NCI-H748 (cell line): ENCODE data around the gene PRELID1.
A peak's percentile ranks its signal among the peaks of the same experiment; 100 is the strongest.
"Not testable (repeated sequence)": the region's sequence is repeated elsewhere in the genome, so short reads cannot be mapped to it uniquely, and the experiment has no call there.

Experiments
- DNase-seq: peaks from one replicate; lab custom pipeline; 2025; ENCODE audit not compliant: unreplicated experiment; lab: John Stamatoyannopoulos, UW

PRELID1 gene

GRCh38 chr5:177297922-177298321, 5.7 kb upstream of the PRELID1 start:
- DNase-seq: no peak

GRCh38 chr5:177299697-177300096, 3.9 kb upstream of the PRELID1 start:
- no peak for DNase-seq

DNA sequence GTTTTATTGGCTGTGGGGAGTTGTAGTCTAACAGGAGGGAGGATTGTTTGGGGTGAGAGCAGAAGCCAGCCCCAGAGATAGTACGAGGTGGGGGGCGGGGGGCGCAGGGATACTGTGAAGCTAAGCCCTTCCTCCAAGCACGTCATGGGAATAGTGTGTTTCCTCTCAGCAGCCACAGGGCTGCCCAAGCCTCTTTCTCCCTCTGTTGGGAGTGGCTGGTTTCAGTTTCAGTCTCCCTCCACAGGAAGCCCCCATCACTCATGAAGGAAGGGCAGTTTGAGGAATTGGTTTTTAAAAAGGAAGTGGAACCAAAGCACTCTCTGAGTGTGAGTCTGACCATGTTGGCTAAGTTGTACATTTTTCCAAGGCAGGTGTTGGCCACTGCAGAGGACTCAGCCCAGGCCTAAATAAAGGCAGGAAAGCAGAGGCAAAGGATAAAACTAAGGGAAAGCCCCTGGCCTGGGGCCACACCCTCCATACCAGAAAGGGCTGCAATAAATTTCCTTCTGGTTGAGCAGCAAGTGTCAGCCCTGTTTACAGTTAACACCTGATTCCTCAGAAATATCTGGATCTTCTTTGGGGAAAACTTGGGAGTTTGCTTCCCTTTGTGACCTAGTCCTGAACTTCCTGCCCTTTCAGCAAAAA, 3.2 kb upstream of the PRELID1 start:
- no peak for DNase-seq

- no peak for DNase-seq
Observed at GRCh38 chr5:177300951-177301350, 2.6 kb upstream of the PRELID1 start.

DNA sequence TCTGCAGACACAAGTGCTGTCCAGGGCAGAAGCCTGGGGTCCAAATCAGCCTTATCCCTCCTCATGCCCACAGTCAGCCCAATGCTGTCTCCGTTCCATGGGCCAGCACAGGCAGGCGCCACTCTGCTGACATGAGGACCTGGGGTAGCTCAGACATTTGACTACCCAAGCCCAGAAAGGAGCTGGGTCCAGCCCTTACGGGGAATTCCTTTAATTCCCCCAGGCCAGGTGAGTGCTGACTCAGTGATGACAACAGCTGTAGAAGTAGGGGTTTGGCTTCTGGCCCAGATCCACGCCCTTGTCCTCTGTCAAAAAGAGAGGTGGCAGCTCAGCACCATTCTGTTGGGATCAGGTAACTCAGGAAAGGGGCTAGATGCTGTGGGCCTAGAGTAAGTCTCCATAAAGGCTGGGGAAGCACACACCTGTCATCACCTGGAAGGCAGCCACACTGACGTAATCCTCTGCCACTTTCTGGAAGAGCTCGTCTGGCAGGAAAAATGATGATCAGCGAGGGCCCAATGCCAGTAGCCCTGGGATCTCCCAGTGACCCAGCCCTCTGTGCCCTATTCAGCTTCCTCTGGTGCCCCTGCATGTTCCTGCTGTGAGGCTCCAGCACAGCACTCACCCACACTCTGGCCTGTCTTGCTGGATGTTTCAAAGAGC, 2.0 kb upstream of the PRELID1 start:
- DNase-seq: peak; percentile 61

GRCh38 chr5:177302354-177303110, 1.1 kb upstream of the PRELID1 start:
- DNase-seq: no peak

DNA sequence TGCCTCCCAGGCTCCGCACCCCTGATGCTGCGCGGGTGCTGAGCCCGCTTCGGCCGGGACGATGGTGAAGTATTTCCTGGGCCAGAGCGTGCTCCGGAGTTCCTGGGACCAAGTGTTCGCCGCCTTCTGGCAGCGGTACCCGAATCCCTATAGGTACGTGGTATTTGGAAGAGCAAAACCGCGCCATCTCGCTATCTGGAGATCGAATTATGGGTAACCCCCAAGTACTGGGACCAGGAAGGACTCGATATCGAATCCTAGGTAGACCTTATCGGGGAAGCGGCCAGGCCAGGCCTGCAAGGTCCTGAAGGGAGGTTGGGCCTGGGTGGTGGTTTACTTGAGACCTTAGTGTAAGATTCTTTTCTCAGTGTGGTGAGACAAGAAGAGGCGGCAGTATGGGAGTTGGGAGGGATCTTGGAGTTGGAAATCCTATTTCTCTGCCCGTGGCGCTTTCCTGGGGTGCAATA, 359 bp downstream of the PRELID1 start:
- DNase-seq: peak; percentile 35

GRCh38 chr5:177304392-177305119, 957 bp downstream of the PRELID1 start:
- DNase-seq: peak; percentile 35

GRCh38 chr5:177306103-177306640, 2.6 kb downstream of the PRELID1 start:
- DNase-seq: not testable (repeated sequence)

DNA sequence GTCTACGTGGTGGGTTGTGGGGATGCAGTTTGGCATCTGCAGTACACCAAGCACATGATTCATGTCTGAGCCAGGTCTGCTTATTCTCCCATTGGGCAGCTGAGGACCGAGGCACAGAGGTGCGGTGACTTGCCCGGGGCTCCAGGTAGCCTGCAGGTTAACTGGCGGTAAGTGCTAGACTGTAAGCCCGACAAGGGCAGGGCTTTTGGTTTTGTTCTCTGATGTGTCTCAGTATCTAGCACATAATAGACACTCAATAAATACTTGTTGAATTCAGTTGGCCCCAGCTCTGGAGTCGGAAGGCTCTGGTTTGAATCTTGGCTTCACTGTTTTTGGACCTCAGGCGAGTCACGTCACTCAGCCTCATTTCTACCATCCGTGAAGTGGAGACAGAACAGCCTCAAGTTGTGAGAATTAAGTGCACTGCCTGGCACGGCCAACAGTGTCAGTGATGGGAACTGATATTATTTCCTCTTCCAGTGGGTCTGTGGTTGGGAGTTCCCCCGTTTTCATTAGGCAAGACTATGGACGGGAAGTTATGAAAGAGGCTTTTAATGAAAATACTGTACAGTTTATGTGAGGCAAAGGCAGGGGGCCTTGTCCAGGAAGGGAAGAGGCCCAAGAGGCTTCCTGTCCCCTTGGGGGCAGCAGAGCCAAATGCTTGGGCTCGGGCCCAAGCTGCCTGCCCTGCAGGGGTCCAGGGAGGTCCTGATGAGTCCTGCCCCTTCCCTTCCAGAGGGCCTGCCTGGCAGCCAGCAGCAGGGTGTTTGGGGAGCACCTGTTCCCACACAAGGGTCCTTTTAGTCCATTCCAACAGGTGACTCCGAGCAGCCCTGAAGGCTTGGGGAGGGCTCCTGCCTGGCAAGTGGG, 3.3 kb downstream of the PRELID1 start:
- DNase-seq: no peak

GRCh38 chr5:177307544-177308363, 4.2 kb downstream of the PRELID1 start:
- no peak for DNase-seq

- no peak for DNase-seq
Observed at GRCh38 chr5:177308740-177309139, 5.1 kb downstream of the PRELID1 start.

- peak; percentile 78 for DNase-seq
Observed at GRCh38 chr5:177309351-177310191, 6.0 kb downstream of the PRELID1 start.

DNA sequence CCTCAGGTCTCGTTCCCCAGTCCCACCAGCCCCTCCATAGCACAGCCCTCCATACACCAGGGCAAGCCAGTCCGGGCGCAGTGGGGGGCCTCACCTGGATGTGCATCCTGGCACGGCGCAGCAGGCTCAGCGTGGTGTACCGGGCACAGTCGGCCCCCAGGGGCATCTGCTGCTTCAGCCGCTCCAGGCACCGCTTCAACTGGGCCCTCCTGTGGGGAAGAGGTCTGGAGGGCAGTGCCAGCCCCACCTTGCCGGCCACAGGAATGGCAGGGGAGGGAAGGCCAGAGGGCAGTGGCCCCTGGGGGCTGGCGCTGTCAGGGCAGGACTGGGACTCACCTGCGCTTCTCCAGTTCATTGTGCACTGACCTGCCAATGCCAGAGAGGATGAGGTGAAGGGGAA, 6.7 kb downstream of the PRELID1 start:
- DNase-seq: no peak

DNA sequence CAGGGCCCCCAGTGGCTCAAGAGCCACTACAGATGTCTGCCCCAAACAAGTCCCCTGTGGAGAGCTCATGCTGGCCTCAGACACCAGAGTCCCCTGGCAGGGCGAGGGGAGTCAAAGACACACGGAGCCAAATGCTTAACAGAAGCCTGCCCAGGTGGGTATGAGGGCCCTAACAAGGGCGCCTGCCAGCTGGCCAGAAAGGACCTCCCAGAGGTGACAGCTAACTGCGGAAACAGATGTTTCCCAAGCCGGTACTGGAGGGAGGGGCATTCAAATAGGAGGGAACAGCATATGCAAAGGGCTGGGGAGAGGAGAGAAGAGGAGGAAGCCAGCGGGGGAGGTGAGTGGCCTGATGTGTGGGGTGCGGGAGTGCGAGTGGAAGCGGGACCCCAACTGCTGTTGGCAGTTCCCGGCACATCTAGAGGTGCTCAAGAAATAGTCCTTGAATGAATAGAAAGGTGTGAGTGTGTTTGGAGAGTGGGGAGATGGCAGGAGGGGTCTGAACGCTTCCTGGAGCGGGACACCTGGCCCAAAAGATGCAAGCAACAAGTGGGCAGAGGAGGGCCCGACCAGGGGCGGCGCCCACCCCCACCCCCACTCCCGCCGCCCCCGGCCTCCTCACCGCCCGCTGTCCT, 7.3 kb downstream of the PRELID1 start:
- DNase-seq: peak; percentile 48

- peak; percentile 40 for DNase-seq
Observed at GRCh38 chr5:177311392-177311722, 7.8 kb downstream of the PRELID1 start.

DNA sequence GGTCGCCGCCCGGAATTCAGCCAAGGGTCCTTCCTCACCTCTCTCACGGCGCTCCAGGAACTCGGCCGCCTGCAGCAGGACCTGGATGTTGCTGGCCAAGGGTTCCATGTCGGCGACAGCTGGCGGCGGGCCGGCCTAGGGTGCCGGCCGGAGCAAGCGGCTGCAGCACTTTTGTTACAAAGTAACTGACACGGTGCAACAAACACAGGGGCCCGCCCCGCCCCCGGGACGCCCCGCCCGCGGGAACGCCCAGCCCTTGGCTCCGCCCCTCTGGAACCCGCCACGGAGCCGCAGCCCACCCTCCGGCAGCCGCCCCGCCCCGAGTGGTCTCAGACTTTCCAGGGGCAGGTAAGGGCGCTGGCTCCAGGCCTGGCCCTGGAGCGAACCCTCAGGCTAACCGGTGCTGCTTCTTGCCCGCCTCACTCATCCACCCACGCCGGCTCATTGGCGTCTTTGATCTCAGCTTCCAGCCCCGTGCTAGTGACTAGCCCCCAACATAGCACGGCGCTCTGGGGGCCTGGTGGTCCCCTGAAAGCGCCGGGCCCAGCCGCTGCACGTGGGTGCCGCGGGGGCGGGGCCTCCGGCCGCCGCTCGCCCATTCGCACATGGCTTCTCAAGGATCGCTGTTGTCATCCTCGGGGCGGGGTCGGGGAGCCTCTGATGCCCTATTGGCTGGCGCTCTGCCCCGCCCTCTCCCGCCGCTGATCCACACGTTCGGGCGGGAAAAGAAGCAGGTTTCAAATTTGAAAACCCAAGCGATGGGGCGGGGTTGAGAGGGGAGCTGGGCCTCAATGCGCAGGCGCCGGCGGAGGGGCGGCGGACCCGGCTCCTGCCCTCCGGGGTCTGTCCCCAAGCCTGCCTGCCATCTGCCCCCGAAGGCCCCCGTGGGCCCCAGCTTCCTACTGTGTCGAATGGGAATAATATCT, 8.4 kb downstream of the PRELID1 start, which contains the start of gene MXD3:
Gene MXD3 (minus strand): TSS at position 176 of the 926 bp plus-strand sequence. CDS start 68 bp downstream, at position 108.
- DNase-seq: peak; percentile 99
